ENCODE measurements around the gene ATPAF2. TPM values are rescaled to one million over a fixed set of nuclear protein-coding genes. Genes with fewer than 3 reads are reported as not detected.
A peak's percentile ranks its signal among the peaks of the same experiment; 100 is the strongest.

Gene ATPAF2
- total and polyA plus RNA-seq, 10 of the 15 experiments (the other 5 are each of a cell fraction or from before 2014, with no cell fraction given) = 6.5 to 33.0 (median 26.5) TPM

DNA sequence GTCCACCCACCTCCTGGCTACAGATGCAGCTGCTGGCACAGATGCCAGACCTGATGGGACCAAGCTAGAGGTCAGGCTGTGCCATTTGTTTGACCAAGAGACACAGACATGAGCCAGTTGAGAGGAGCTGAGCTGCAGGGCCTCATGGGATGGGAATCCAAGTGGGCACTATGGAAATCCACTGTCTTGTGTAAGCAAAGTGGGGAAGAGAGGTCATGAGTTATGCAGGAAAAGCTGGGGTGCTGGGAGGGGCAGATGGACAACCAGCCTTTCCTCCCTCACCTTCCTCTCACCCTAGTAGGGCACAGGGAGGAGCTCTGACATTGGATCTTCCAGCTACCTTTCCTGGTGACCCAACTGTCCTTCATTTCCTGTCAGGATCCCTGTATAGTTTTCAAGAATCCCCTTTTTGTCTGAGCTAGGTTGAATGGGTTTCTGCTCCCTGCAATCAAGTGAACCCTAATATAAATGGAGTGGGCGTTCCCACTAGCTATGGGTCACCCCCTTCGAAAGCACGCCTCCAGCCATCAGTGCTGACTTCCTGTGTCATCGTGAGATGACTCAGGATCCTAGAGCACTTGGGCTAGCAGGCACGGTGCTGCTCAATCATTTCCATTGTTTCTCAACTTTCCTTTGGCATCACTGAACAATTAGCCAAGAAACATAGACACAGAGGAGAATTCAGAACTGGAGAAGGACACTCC lies 13.6 kb downstream of the ATPAF2 start:
- POLR2A ChIA-PET = interaction anchor here (0.7 kb wide), 1 partner anchor 66 kb away, joined by 3 read pairs; no protein-coding TSS in a partner anchor
- CTCF ChIA-PET = interaction anchor here (0.6 to 2.6 kb wide), 9 partner anchors 8 to 428 kb away, joined by 3 to 8 read pairs (median 3); no protein-coding TSS in a partner anchor
- RAD21 ChIA-PET (ENCODE audit: unreplicated experiment) = interaction anchor here (0.6 to 1.4 kb wide), 4 partner anchors 8 to 67 kb away, joined by 3 to 5 read pairs (median 3); no protein-coding TSS in a partner anchor
- Histone ChIP-seq H3K4me1 (ENCODE audit: control insufficient read depth, insufficient read depth, low read length) (peaks cover 16% of the 10 kb centered on the region), H3K9ac (ENCODE audit: control insufficient read depth, insufficient read depth, low read length) (no peak overlapping the region), H3K27ac (ENCODE audit: control insufficient read depth, insufficient read depth) (peak overlapping the region; percentile 30), H3K36me3 (ENCODE audit: control insufficient read depth in 2 of 2, insufficient read depth in 2 of 2, low read length in 1 of 2) (peaks cover 12% of the 10 kb centered on the region in 2 experiments; a peak in 3 of 4 replicates), H3K4me2 (ENCODE audit: control insufficient read depth, insufficient read depth) (peak overlapping the region; percentile 33; the same call in 1 of the 2 replicates), H3K4me3 (no peak overlapping the region), H4K20me1 (ENCODE audit: control insufficient read depth, insufficient read depth) (0 out of 2 replicates have a peak, but pooled peaks cover 5% of the 10 kb centered on the region), H3K27me3 (replicated peaks in 1 of 2; ENCODE audit: control insufficient read depth in 2 of 2, insufficient read depth in 2 of 2, low read length in 1 of 2) (no peaks in the 10 kb centered on the region; a peak in 1 of 4 replicates), H3K9me3 (replicated peaks; ENCODE audit: control insufficient read depth, insufficient read depth, low read length) (no peaks in the 10 kb centered on the region), H3K79me2 (ENCODE audit: control insufficient read depth, insufficient read depth, low read length) (no peaks in the 10 kb centered on the region), H2AFZ (ENCODE audit: control insufficient read depth, low read depth, low read length) (peak overlapping the region; percentile 25; the same call in 1 of the 2 replicates)
- SMC1A ChIA-PET (ENCODE audit: uncharacterized antibody, unreplicated experiment) = interaction anchor here (0.7 to 3.1 kb wide), 7 partner anchors 8 to 338 kb away, joined by 3 to 9 read pairs (median 5); no protein-coding TSS in a partner anchor
- in situ Hi-C loops (cut with MboI) = no loop called here
- peak; percentile 99 for ATAC-seq
- no TSS peak for BruUV-seq (replicated peaks)
- 0% methylated on average over 5 of the region's 5 CpGs for WGBS (ENCODE audit: insufficient coverage, insufficient replicate concordance, low lambda C conversion rate, missing lambda C conversion rate)
- DNase-seq (ENCODE audit: low read depth, low spot score) = no peak
- intact Hi-C loops (cut with micrococcal nuclease; ENCODE audit: unreplicated experiment) = no loop called here
- TF ChIP-seq, protein P1, sequence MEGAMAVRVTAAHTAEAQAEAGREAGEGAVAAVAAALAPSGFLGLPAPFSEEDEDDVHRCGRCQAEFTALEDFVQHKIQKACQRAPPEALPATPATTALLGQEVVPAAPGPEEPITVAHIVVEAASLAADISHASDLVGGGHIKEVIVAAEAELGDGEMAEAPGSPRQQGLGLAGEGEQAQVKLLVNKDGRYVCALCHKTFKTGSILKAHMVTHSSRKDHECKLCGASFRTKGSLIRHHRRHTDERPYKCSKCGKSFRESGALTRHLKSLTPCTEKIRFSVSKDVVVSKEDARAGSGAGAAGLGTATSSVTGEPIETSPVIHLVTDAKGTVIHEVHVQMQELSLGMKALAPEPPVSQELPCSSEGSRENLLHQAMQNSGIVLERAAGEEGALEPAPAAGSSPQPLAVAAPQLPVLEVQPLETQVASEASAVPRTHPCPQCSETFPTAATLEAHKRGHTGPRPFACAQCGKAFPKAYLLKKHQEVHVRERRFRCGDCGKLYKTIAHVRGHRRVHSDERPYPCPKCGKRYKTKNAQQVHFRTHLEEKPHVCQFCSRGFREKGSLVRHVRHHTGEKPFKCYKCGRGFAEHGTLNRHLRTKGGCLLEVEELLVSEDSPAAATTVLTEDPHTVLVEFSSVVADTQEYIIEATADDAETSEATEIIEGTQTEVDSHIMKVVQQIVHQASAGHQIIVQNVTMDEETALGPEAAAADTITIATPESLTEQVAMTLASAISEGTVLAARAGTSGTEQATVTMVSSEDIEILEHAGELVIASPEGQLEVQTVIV (IDR thresholded peaks at IDR 0.05; ENCODE audit: borderline replicate concordance, partially characterized antibody) = no peak
- 0 out of 2 replicates have a peak, but pooled peaks have one; percentile 38 for TF ChIP-seq CREM (IDR thresholded peaks at IDR 0.05; ENCODE audit: low read depth)
- peak; percentile 53 for TF ChIP-seq JUNB (IDR thresholded peaks at IDR 0.05)
- 0 out of 2 replicates have a peak, but pooled peaks have one; percentile 21 for TF ChIP-seq IKZF1 (conservative IDR thresholded peaks at IDR 0.05)
- TF ChIP-seq, protein P2, sequence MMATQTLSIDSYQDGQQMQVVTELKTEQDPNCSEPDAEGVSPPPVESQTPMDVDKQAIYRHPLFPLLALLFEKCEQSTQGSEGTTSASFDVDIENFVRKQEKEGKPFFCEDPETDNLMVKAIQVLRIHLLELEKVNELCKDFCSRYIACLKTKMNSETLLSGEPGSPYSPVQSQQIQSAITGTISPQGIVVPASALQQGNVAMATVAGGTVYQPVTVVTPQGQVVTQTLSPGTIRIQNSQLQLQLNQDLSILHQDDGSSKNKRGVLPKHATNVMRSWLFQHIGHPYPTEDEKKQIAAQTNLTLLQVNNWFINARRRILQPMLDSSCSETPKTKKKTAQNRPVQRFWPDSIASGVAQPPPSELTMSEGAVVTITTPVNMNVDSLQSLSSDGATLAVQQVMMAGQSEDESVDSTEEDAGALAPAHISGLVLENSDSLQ (IDR thresholded peaks at IDR 0.05) = peak; percentile 23; the same call in 1 of the 2 replicates
- TF ChIP-seq BCL11A (IDR thresholded peaks at IDR 0.05; ENCODE audit: low read depth, low read length) = peak; percentile 12; the same call in 1 of the 2 replicates
- TF ChIP-seq DPF2 (IDR thresholded peaks at IDR 0.05) = peak; percentile 33; the same call in 1 of the 2 replicates
- TF ChIP-seq IRF4 (IDR thresholded peaks at IDR 0.05; ENCODE audit: low read depth, low read length) = 0 out of 2 replicates have a peak, but pooled peaks have one; percentile 20
- TF ChIP-seq EZH2 (IDR thresholded peaks at IDR 0.05; ENCODE audit: borderline replicate concordance, control insufficient read depth, low read depth, low read length) = no peak
- 0 out of 2 replicates have a peak, but pooled peaks have one; percentile 36 for TF ChIP-seq BACH1 (IDR thresholded peaks at IDR 0.05; ENCODE audit: borderline replicate concordance)
- 0 out of 2 replicates have a peak, but pooled peaks have one; percentile 3 for TF ChIP-seq TCF3 (IDR thresholded peaks at IDR 0.05; ENCODE audit: borderline replicate concordance, insufficient read depth, low read depth, low read length)
- peak in 1 of 2 experiments; percentile 18; a peak in 1 of 4 replicates for TF ChIP-seq BHLHE40 (IDR thresholded peaks at IDR 0.05; ENCODE audit: borderline replicate concordance in 1 of 2, low read depth in 2 of 2, low read length in 1 of 2)
- no peak for TF ChIP-seq RBBP5 (conservative IDR thresholded peaks at IDR 0.05)
- no peak for FAIRE-seq
